ENCODE measurements around the gene RNASE8. TPM values are rescaled to one million over a fixed set of nuclear protein-coding genes. Genes with fewer than 3 reads are reported as not detected.

Gene RNASE8
- polyA plus RNA-seq, 3 donors = not detected

GRCh38 chr14:21024585-21025370, 32.8 kb upstream of the RNASE8 start, which contains the start of gene NDRG2:
Gene NDRG2 (minus strand): TSS chr14:21025061. CDS start chr14:21023315, 1,746 bp downstream.
- under 1% methylated on average over 42 of the region's 72 CpGs for whole genome bisulfite sequencing (ENCODE audit: insufficient coverage)
- peaks cover 0 to 6% of the 10 kb centered on the region in 2 donors for H3K36me3 Mint-ChIP-seq

More at GRCh38 chr14:21024585-21025370, 32.8 kb upstream of the RNASE8 start, which contains the start of gene NDRG2:
- Mint-ChIP-seq H3K9me3 (peaks cover 0 to 3% (median 1%) of the 10 kb centered on the region in 7 donors), H3K4me1 (peaks cover 42% of the 10 kb centered on the region), H3K27me3 (ENCODE audit: low read depth in 3 of 3) (peaks cover 39 to 52% (median 43%) of the 10 kb centered on the region in 3 donors), H3K4me3 (peak within 1 kb of the TSS; percentile 75 to 92), H3K27ac (peak within 1 kb of the TSS in 3 of 7 donors; percentile 8 to 61 (median 27))
- intact Hi-C loops (cut with micrococcal nuclease) = no loop called here
- Histone ChIP-seq H3K27ac (ENCODE audit: low read depth in 1 of 2, low read length in 2 of 2) (no peak within 1 kb of the TSS), H3K9me3 (replicated peaks in 1 of 2; ENCODE audit: control insufficient read depth in 1 of 2, insufficient read depth in 1 of 2, low read length in 2 of 2) (peaks cover 2 to 4% of the 10 kb centered on the region in 2 donors), H3K36me3 (replicated peaks in 1 of 2; ENCODE audit: control insufficient read depth in 1 of 2, insufficient read depth in 2 of 2, low read length in 2 of 2) (no peaks in the 10 kb centered on the region), H4K20me1 (ENCODE audit: insufficient read depth, low read length) (no peaks in the 10 kb centered on the region), H3K79me2 (ENCODE audit: insufficient read depth, low read length) (no peaks in the 10 kb centered on the region), H3K4me1 (ENCODE audit: control insufficient read depth in 1 of 2, insufficient read depth in 2 of 2, low read length in 2 of 2) (peaks cover 38 to 45% of the 10 kb centered on the region in 2 donors), H3K27me3 (ENCODE audit: control insufficient read depth in 2 of 2, insufficient read depth in 2 of 2, low read length in 2 of 2) (peaks cover 15 to 37% of the 10 kb centered on the region in 2 donors), H3K4me2 (replicated peaks; ENCODE audit: extremely low read depth, low read length, poor library complexity, severe bottlenecking) (peak within 1 kb of the TSS; percentile 80), H3K4me3 (replicated peaks in 1 of 3; ENCODE audit: low read depth in 2 of 3, low read length in 3 of 3) (peak within 1 kb of the TSS; percentile 40 to 71 (median 43)), H2AFZ (ENCODE audit: insufficient read depth, low read depth, low read length, poor library complexity, severe bottlenecking) (peak within 1 kb of the TSS; percentile 69), H3K9ac (ENCODE audit: insufficient read depth, low read length, poor library complexity, severe bottlenecking) (peak within 1 kb of the TSS; percentile 25)
- TF ChIP-seq, protein P1, sequence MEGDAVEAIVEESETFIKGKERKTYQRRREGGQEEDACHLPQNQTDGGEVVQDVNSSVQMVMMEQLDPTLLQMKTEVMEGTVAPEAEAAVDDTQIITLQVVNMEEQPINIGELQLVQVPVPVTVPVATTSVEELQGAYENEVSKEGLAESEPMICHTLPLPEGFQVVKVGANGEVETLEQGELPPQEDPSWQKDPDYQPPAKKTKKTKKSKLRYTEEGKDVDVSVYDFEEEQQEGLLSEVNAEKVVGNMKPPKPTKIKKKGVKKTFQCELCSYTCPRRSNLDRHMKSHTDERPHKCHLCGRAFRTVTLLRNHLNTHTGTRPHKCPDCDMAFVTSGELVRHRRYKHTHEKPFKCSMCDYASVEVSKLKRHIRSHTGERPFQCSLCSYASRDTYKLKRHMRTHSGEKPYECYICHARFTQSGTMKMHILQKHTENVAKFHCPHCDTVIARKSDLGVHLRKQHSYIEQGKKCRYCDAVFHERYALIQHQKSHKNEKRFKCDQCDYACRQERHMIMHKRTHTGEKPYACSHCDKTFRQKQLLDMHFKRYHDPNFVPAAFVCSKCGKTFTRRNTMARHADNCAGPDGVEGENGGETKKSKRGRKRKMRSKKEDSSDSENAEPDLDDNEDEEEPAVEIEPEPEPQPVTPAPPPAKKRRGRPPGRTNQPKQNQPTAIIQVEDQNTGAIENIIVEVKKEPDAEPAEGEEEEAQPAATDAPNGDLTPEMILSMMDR (IDR thresholded peaks at IDR 0.05) = no peak
- peak in 1 of 3 donors; percentile 21 for DNase-seq

Measured in CD14-positive monocyte (primary cell).